ENCODE results near the gene GPR18. TPM values are rescaled to one million over a fixed set of nuclear protein-coding genes. Genes with fewer than 3 reads are reported as not detected.

The GPR18 gene
- total and polyA plus RNA-seq, 9 of the 15 experiments (the other 6 are each of a cell fraction or from before 2014, with no cell fraction given), result 0.75 TPM; not detected in 8

DNA sequence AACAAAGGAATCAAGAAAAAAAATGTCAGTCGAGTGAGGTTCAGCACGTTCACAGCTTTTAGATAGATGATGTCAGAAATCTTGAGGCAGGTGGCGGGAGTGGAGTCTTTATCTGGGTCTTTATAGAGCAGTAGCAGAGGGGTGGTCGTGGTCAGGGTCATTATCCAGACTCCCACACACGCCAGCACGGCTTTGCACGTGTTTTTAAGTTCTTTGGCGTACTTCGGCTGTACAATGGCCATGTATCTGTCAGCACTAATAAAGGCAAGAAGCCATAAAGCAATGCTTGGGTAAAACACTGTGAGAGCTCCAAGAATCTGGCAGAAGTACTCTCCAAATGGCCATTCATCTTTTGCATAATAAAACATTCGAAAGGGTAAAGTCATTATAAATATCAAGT is 2.9 kb downstream of the GPR18 start:
- Histone ChIP-seq H3K4me3 (no peak overlapping the region), H4K20me1 (replicated peaks; ENCODE audit: control insufficient read depth, insufficient read depth, low read length) (no peaks in the 10 kb centered on the region), H3K4me2 (ENCODE audit: insufficient read depth, low read length) (no peak overlapping the region), H3K36me3 (ENCODE audit: control insufficient read depth, insufficient read depth, low read length) (peaks cover 38% of the 10 kb centered on the region; the same call in 2 of the 3 replicates), H3K27ac (ENCODE audit: extremely low read depth, low read depth, low read length) (no peak overlapping the region), H3K27me3 (ENCODE audit: control insufficient read depth in 2 of 2, insufficient read depth in 2 of 2, low read length in 2 of 2) (no peaks in the 10 kb centered on the region), H3K79me2 (ENCODE audit: control insufficient read depth, insufficient read depth, low read length) (no peaks in the 10 kb centered on the region), H2AFZ (ENCODE audit: low read depth, low read length) (no peak overlapping the region), H3K9ac (ENCODE audit: insufficient read depth in 1 of 2, low read depth in 2 of 2, low read length in 2 of 2) (no peak overlapping the region), H3K9me1 (ENCODE audit: control insufficient read depth, insufficient read depth, low read length) (no peaks in the 10 kb centered on the region), H3K9me3 (replicated peaks; ENCODE audit: control insufficient read depth, insufficient read depth, low read depth, low read length) (no peaks in the 10 kb centered on the region), H3K4me1 (replicated peaks in 1 of 2; ENCODE audit: control insufficient read depth in 2 of 2, insufficient read depth in 2 of 2, low read length in 2 of 2) (no peaks in the 10 kb centered on the region)
- POLR2A ChIA-PET, result interaction anchor here (1.9 kb wide), 1 partner anchor 9 kb away, joined by 5 read pairs; no protein-coding TSS in a partner anchor
- no peak for TF ChIP-seq DIDO1 (tag; IDR thresholded peaks at IDR 0.05; ENCODE audit: low read depth)
- no peak for TF ChIP-seq MLX (CRISPR knock-in tag; conservative IDR thresholded peaks at IDR 0.05)
- no peak for TF ChIP-seq BCL6 (CRISPR knock-in tag; IDR thresholded peaks at IDR 0.05)
- no peak for TF ChIP-seq KLF16 (IDR thresholded peaks at IDR 0.05)
- TF ChIP-seq CREM (IDR thresholded peaks at IDR 0.05; ENCODE audit: low read depth), result no peak
- TF ChIP-seq, protein P1, sequence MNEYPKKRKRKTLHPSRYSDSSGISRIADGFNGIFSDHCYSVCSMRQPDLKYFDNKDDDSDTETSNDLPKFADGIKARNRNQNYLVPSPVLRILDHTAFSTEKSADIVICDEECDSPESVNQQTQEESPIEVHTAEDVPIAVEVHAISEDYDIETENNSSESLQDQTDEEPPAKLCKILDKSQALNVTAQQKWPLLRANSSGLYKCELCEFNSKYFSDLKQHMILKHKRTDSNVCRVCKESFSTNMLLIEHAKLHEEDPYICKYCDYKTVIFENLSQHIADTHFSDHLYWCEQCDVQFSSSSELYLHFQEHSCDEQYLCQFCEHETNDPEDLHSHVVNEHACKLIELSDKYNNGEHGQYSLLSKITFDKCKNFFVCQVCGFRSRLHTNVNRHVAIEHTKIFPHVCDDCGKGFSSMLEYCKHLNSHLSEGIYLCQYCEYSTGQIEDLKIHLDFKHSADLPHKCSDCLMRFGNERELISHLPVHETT (CRISPR knock-in tag; conservative IDR thresholded peaks at IDR 0.05 in 1 of 2, IDR thresholded peaks at IDR 0.05 in 1 of 2), result no peak
- no peak for TF ChIP-seq EGR1 (conservative IDR thresholded peaks at IDR 0.05)
- no peak for TF ChIP-seq NR2C2 (CRISPR knock-in tag; IDR thresholded peaks at IDR 0.05)
- no peak for TF ChIP-seq NR2C2 (tag; IDR thresholded peaks at IDR 0.05)
- TF ChIP-seq FIP1L1 (IDR thresholded peaks at IDR 0.05; ENCODE audit: low read depth, low read length, poor library complexity, severe bottlenecking), result no peak
- TF ChIP-seq BDP1 (IDR thresholded peaks at IDR 0.05; ENCODE audit: insufficient read depth, insufficient read length), result no peak
- TF ChIP-seq, protein P2, sequence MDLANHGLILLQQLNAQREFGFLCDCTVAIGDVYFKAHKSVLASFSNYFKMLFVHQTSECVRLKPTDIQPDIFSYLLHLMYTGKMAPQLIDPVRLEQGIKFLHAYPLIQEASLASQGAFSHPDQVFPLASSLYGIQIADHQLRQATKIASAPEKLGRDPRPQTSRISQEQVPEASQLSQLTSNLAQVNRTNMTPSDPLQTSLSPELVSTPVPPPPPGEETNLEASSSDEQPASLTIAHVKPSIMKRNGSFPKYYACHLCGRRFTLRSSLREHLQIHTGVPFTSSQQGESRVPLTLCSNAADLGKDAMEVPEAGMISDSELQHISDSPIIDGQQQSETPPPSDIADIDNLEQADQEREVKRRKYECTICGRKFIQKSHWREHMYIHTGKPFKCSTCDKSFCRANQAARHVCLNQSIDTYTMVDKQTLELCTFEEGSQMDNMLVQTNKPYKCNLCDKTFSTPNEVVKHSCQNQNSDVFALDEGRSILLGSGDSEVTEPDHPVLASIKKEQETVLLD (IDR thresholded peaks at IDR 0.05), result no peak
- no peak for TF ChIP-seq PHB2 (IDR thresholded peaks at IDR 0.05; ENCODE audit: low read depth)
- TF ChIP-seq NONO (IDR thresholded peaks at IDR 0.05; ENCODE audit: low read depth in 2 of 2, low read length in 1 of 2), result no peak
- TF ChIP-seq ZBTB26 (CRISPR knock-in tag; IDR thresholded peaks at IDR 0.05), result no peak
- no peak for TF ChIP-seq HDAC2 (IDR thresholded peaks at IDR 0.05)
- TF ChIP-seq SRF (CRISPR knock-in tag; IDR thresholded peaks at IDR 0.05), result no peak
- TF ChIP-seq RBM25 (IDR thresholded peaks at IDR 0.05; ENCODE audit: low read depth, low read length, severe bottlenecking), result no peak
- TF ChIP-seq DDX20 (tag; IDR thresholded peaks at IDR 0.05; ENCODE audit: low read depth), result no peak
- TF ChIP-seq ZSCAN32 (CRISPR knock-in tag; IDR thresholded peaks at IDR 0.05), result no peak
- TF ChIP-seq CBX1 (IDR thresholded peaks at IDR 0.05; ENCODE audit: low read depth), result no peak
- intact Hi-C loops (cut with micrococcal nuclease) (no loop called here), in situ Hi-C loops (cut with MboI) (no loop called here)
- no peak for ATAC-seq
- no peak for DNase-seq (ENCODE audit: extremely low read depth in 1 of 4, low spot score in 3 of 4)
- CTCF ChIA-PET (ENCODE audit: low intra/inter-chr PET ratio), result no interaction called here
- BruUV-seq (replicated peaks), result no TSS peak
- FAIRE-seq, result no peak
- 61% methylated on average over 7 of the region's 10 CpGs for WGBS (ENCODE audit: insufficient coverage, low coverage, missing lambda C conversion rate)
